A549 (cell line): ENCODE results near the gene LUZP2.

Experiments used
- CHD2 ChIP-seq: fragments of 150-350 bp; IDR thresholded peaks from 2 replicates; pipeline ENCODE4 v1.6.1; 2014; ENCODE audit warnings: low read length; ENCODE audit not compliant: partially characterized antibody
- CTCF ChIP-seq: fragments of >200 bp; sonication (Bioruptor Twin); formaldehyde crosslinking; IDR thresholded peaks from 3 replicates; pipeline ENCODE4 v1.5.1; 2016
- EP300 ChIP-seq, 2 experiments: fragments of >200 bp; sonication (Bioruptor Twin); formaldehyde crosslinking; IDR thresholded peaks; 2 replicates in 1 of 2; 3 replicates in 1 of 2; pipeline ENCODE4 v1.6.1; 2016 to 2017
- HMGXB4 ChIP-seq: fragments of 250-450 bp; sonication (Bioruptor Pico); IDR thresholded peaks from 2 replicates; pipeline ENCODE4 v1.5.0; 2021; ENCODE audit warnings: mild to moderate bottlenecking, moderate library complexity, borderline replicate concordance
- JUN ChIP-seq, 2 experiments: fragments of >200 bp; sonication (Bioruptor Twin); formaldehyde crosslinking; IDR thresholded peaks; 2 replicates in 1 of 2; 3 replicates in 1 of 2; pipeline ENCODE4 v1.6.1; 2016 to 2017
- MAX ChIP-seq: IDR thresholded peaks from 2 replicates; pipeline ENCODE4 v1.6.1; 2012
- MAZ ChIP-seq: fragments of 150-350 bp; IDR thresholded peaks from 2 replicates; pipeline ENCODE4 v1.6.1; 2014; ENCODE audit warnings: antibody characterized with exemption, low read depth, low read length, borderline replicate concordance
- MYC ChIP-seq: IDR thresholded peaks from 2 replicates; pipeline ENCODE4 v1.6.1; 2012; ENCODE audit warnings: mild to moderate bottlenecking, inconsistent platforms, low read length, improper control_type of control experiment, borderline replicate concordance
- POLR2A ChIP-seq: IDR thresholded peaks from 2 replicates; pipeline ENCODE4 v1.6.1; 2012; ENCODE audit warnings: mild to moderate bottlenecking, low read length
- POLR2AphosphoS2 ChIP-seq: conservative IDR thresholded peaks from 2 replicates; pipeline ENCODE4 v1.6.1; 2012; ENCODE audit warnings: low read length, improper control_type of control experiment, inconsistent platforms
- RAD21 ChIP-seq, 2 experiments: fragments of >200 bp in 1 of 2; sonication (Bioruptor Twin) in 1 of 2; formaldehyde crosslinking in 1 of 2; IDR thresholded peaks in 1 of 2; conservative IDR thresholded peaks in 1 of 2; 2 replicates in 1 of 2; 3 replicates in 1 of 2; pipeline ENCODE4 v1.6.1; 2012 to 2018; ENCODE audit warnings: inconsistent platforms in 1 of 2
- RFX5 ChIP-seq: fragments of 450-650 bp; IDR thresholded peaks from 2 replicates; pipeline ENCODE4 v1.7.1; 2014; ENCODE audit warnings: antibody characterized with exemption, mild to moderate bottlenecking, moderate library complexity

- no peak for TF ChIP-seq MAZ
- TF ChIP-seq CTCF, result no peak
- TF ChIP-seq JUN (IDR thresholded peaks at IDR 0.05), result no peak
- no peak for TF ChIP-seq MAX
- TF ChIP-seq CHD2, result no peak
- no peak for TF ChIP-seq POLR2AphosphoS2
- TF ChIP-seq POLR2A, result no peak
- no peak for TF ChIP-seq RAD21 (conservative IDR thresholded peaks at IDR 0.05 in 1 of 2, IDR thresholded peaks at IDR 0.05 in 1 of 2)
- TF ChIP-seq RFX5, result no peak
- no peak for TF ChIP-seq HMGXB4 (CRISPR knock-in tag)
- no peak for TF ChIP-seq EP300 (IDR thresholded peaks at IDR 0.05)
- TF ChIP-seq MYC, result no peak
These were observed 18.1 kb upstream of the LUZP2 start for GRCh38 chr11:24478718-24479117.
